GM18505 (cell line): ENCODE data around the gene CACNA1I.

Experiments used
- ATAC-seq: cut with Tn5 transposase; IDR thresholded peaks from one replicate; pipeline ENCODE4 v1.9.1; 2021; ENCODE audit not compliant: unreplicated experiment
- POLR2A ChIP-seq: IDR thresholded peaks from 4 replicates; pipeline ENCODE4 v1.6.1; 2011; ENCODE audit warnings: borderline replicate concordance; ENCODE audit not compliant: insufficient read depth, insufficient read length; ENCODE audit errors: extremely low read depth

The CACNA1I gene

GRCh38 chr22:39567135-39567946 is 3.2 kb upstream of the CACNA1I start:
- TF ChIP-seq POLR2A, result no peak
- ATAC-seq, result no peak

DNA sequence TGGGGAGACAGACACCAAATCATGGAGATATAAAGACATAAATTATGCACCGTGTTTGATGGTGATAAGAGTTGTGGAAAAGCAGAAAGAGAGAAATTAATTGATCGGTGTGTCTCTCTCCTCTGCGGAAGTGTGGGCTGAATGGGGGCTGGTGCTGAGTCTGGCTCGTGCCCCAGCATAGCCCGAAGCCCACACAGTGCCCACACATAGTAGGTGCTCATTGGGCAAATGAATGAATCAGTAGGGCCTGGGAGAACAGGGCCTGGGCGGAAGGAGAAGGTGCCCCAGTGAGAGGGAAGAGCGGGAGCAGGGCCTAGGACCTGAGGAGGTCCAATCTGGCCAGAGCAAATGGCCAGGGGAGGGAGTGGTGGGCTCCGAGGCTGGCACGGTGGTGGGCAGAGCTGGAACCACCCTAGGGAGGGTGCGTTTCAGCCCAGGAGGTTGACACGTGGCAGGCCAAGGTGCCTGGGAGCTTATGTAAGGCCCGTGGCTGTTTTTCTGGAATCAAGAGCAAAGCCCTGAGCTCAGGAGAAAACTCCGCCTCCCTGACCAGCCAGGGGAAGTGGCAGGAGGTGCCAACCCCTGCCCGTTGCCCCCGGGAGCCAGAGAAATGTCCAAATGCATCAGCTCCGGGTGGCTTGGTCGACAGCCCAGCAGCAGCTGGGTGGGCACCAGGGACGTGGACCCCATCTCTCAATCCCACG is 2.1 kb upstream of the CACNA1I start:
- TF ChIP-seq POLR2A, result no peak
- no peak for ATAC-seq

- no peak for ATAC-seq
Measured at GRCh38 chr22:39569066-39569465, 1.5 kb upstream of the CACNA1I start.

GRCh38 chr22:39570226-39570625 is 327 bp upstream of the CACNA1I start:
- no peak for TF ChIP-seq POLR2A
- ATAC-seq, result no peak

More at GRCh38 chr22:39569066-39569465, 1.5 kb upstream of the CACNA1I start:
- no peak for TF ChIP-seq POLR2A

GRCh38 chr22:39571538-39571937 is 985 bp downstream of the CACNA1I start:
- no peak for TF ChIP-seq POLR2A
- no peak for ATAC-seq

GRCh38 chr22:39574779-39575551 is 4.4 kb downstream of the CACNA1I start:
- no peak for ATAC-seq

GRCh38 chr22:39575552-39575825 is 4.9 kb downstream of the CACNA1I start:
- no peak for TF ChIP-seq POLR2A
- no peak for ATAC-seq

More at GRCh38 chr22:39574779-39575551, 4.4 kb downstream of the CACNA1I start:
- no peak for TF ChIP-seq POLR2A

- no peak for TF ChIP-seq POLR2A
- ATAC-seq, result no peak
Measured at GRCh38 chr22:39576027-39576426, 5.5 kb downstream of the CACNA1I start.

GRCh38 chr22:39577366-39577765 is 6.8 kb downstream of the CACNA1I start:
- TF ChIP-seq POLR2A, result no peak
- no peak for ATAC-seq

DNA sequence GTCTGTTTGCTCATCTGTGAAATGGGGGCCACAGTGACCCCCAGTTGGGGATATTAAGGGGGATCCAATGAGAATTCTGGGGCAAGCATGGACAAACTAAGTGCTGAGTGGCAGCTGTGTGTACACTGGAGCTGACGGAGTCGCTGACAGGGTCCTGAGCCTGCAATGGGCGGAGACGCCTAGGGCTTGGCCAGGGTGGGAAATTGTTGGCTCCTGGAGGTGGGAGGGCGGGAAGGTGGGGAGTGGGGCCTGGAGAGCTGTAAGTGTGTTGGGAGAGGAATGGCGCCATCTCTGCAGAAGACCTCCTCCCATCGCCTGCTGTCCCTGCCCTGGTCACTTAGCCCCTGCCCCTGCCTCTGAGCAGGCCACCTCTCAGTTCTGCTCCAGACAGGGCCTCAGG is 7.3 kb downstream of the CACNA1I start:
- no peak for TF ChIP-seq POLR2A
- no peak for ATAC-seq

DNA sequence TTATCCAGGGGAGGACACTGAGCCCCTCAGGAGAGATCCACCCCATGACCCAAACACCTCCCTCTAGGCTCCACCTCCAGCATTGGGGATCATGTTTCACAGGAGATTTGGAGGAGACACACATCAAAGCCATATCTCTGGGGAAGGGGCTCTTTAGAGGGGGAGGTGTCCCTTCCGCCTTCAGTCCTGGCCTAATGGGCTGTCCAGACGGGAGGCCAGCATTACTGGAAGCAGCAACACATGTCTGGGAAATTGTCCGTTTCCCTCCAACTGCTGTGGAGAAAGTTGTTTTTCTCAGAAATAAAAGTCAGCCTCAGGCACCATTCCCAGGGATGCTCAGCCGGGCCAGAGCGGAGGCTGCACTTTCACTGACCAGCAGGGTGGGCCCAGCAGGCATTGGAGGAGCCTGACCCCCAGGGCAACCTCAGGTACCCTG is 9.5 kb downstream of the CACNA1I start:
- no peak for TF ChIP-seq POLR2A
- ATAC-seq, result no peak

DNA sequence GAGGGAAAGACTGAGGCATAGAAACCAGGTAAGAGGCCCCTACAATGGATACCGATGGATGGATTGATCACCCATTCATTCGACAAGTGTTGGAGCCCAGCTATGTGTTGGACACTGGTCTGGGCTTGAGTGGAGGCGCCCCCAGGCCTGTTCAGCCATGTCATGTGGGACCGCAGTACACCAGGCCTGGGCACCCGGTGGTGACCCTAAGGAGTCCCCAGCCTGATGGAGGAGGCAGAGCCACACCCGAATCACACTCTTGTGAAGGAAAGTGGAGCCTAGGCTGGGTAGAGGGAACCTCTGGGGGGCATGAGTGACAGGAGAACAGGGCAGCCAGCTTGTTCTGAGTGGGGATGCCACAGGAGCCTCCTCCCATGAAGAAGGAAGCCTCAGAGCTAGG is 10.2 kb downstream of the CACNA1I start:
- no peak for ATAC-seq
- no peak for TF ChIP-seq POLR2A

GRCh38 chr22:39581303-39581702 is 10.8 kb downstream of the CACNA1I start:
- no peak for ATAC-seq
- no peak for TF ChIP-seq POLR2A
